Prostate gland (tissue), 2 donors: ENCODE measurements around the gene CSNK1A1L. TPM values are rescaled to one million over a fixed set of nuclear protein-coding genes. Genes with fewer than 3 reads are reported as not detected.

Experiments used
- DNase-seq: peaks from one replicate; pipeline ENCODE4 v3.0.0-alpha.2; 2019; ENCODE audit warnings: low spot score
- H3K27ac ChIP-seq, 2 donors: fragments of 200-600 bp; sonication (generic); 2 replicates each; pipeline ENCODE4 v1.5.1; 2017 to 2019
- H3K27me3 ChIP-seq: fragments of 200-600 bp; sonication (generic); replicated peaks from 2 replicates; pipeline ENCODE4 v1.5.1; 2019; ENCODE audit not compliant: insufficient read depth
- H3K36me3 ChIP-seq, 2 donors: fragments of 200-600 bp; sonication (generic); 1 replicate in 1 of 2; 2 replicates in 1 of 2; pipeline versions ENCODE4 v1.5.1 to v1.8.1; 2017 to 2019
- H3K4me1 ChIP-seq: fragments of 200-600 bp; sonication (generic); replicated peaks from 2 replicates; pipeline ENCODE4 v1.5.1; 2019
- H3K4me3 ChIP-seq, 2 donors: fragments of 200-600 bp; sonication (generic); 2 replicates each; pipeline ENCODE4 v1.5.1; 2017 to 2019
- H3K9me3 ChIP-seq: fragments of 200-600 bp; sonication (generic); 2 replicates; pipeline ENCODE4 v1.5.1; 2017
- POLR2A ChIP-seq: fragments of 450-650 bp; IDR thresholded peaks from one replicate; pipeline ENCODE4 v1.6.1; 2016; ENCODE audit warnings: antibody characterized with exemption, mild to moderate bottlenecking
- POLR2AphosphoS5 ChIP-seq: sonication (generic); formaldehyde crosslinking; IDR thresholded peaks from one replicate; pipeline ENCODE4 v1.6.1; 2017; ENCODE audit warnings: antibody characterized with exemption
- WGBS: methylation state at CpG from one replicate; pipeline ENCODE4 v1.1.5; 2018; 5-methylcytosine and 5-hydroxymethylcytosine counted together
- intact Hi-C: fragments of 100-400 bp; cut with DNase I; formaldehyde crosslinking; loops from one replicate; pipeline ENCODE4 v1.14.2; 2022
- total RNA-seq, 2 donors: library from RNA; depleted of rRNA; stranded (reverse); fragments of >200 nt; gene quantifications; one replicate each; pipeline ENCODE4 v1.1.0, GENCODE V29; 2016
- TF ChIP-seq, protein P1 (sequence below), 4 experiments: fragments of 200-600 bp in 2 of 4; fragments of 450-650 bp in 2 of 4; sonication (generic) in 2 of 4; IDR thresholded peaks; 1 replicate in 3 of 4; 2 replicates in 1 of 4; pipeline ENCODE4 v1.5.1; 2016 to 2019; ENCODE audit warnings: antibody characterized with exemption in 4 of 4, mild to moderate bottlenecking in 2 of 4, moderate library complexity in 2 of 4

Gene CSNK1A1L
- total RNA-seq, 2 donors from 2014 or later, result 1.6 TPM; not detected in 1

DNA sequence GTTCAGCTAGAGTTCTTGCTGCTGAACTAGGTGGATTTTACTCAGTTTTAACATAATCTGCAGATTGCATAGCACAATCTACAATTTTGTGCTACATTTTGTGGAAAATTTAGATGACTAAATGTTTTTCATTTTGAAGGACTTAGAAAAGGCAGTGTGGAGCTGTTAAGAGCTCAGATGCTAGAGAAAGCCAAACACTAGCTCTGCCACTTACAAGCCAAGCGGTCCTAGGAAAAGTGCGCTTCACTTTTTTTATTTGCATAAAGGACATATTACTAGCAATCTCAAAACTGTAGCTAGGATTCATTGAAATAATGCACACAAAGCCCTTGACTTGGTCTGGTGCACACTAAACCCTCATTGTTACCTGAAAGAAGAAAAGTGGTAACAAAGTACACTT, 8.1 kb upstream of the CSNK1A1L start:
- no peak overlapping the region for H3K27ac ChIP-seq
- H3K4me3 ChIP-seq, result no peak overlapping the region
- no peaks in the 10 kb centered on the region for H3K27me3 ChIP-seq
- TF ChIP-seq, protein P1, sequence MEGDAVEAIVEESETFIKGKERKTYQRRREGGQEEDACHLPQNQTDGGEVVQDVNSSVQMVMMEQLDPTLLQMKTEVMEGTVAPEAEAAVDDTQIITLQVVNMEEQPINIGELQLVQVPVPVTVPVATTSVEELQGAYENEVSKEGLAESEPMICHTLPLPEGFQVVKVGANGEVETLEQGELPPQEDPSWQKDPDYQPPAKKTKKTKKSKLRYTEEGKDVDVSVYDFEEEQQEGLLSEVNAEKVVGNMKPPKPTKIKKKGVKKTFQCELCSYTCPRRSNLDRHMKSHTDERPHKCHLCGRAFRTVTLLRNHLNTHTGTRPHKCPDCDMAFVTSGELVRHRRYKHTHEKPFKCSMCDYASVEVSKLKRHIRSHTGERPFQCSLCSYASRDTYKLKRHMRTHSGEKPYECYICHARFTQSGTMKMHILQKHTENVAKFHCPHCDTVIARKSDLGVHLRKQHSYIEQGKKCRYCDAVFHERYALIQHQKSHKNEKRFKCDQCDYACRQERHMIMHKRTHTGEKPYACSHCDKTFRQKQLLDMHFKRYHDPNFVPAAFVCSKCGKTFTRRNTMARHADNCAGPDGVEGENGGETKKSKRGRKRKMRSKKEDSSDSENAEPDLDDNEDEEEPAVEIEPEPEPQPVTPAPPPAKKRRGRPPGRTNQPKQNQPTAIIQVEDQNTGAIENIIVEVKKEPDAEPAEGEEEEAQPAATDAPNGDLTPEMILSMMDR (IDR thresholded peaks at IDR 0.05), result no peak
- TF ChIP-seq POLR2A (no peak), POLR2AphosphoS5 (no peak)
- intact Hi-C loops, result no loop called here
- H3K4me1 ChIP-seq, result no peaks in the 10 kb centered on the region
- H3K36me3 ChIP-seq, result no peaks in the 10 kb centered on the region
- WGBS, result 94% methylated on average over 2 of the region's 2 CpGs
- no peaks in the 10 kb centered on the region for H3K9me3 ChIP-seq
- no peak for DNase-seq

GRCh38 chr13:37109051-37109678, 3.7 kb upstream of the CSNK1A1L start:
- intact Hi-C loops, result loop anchor here (2.0 kb wide), 1 partner anchor 494 kb away; no protein-coding TSS in a partner anchor
- DNase-seq, result no peak
- no peaks in the 10 kb centered on the region for H3K36me3 ChIP-seq
- H3K27me3 ChIP-seq, result no peaks in the 10 kb centered on the region
- no peak overlapping the region for H3K4me3 ChIP-seq
- no peak overlapping the region for H3K27ac ChIP-seq
- H3K9me3 ChIP-seq, result no peaks in the 10 kb centered on the region
- TF ChIP-seq, protein P1 (IDR thresholded peaks at IDR 0.05), result peak in 3 of 4 experiments; percentile 47 to 66 (median 49)
- TF ChIP-seq POLR2A, result no peak
- H3K4me1 ChIP-seq, result no peaks in the 10 kb centered on the region
- WGBS, result 7% methylated on average over 1 of the region's 1 CpG

DNA sequence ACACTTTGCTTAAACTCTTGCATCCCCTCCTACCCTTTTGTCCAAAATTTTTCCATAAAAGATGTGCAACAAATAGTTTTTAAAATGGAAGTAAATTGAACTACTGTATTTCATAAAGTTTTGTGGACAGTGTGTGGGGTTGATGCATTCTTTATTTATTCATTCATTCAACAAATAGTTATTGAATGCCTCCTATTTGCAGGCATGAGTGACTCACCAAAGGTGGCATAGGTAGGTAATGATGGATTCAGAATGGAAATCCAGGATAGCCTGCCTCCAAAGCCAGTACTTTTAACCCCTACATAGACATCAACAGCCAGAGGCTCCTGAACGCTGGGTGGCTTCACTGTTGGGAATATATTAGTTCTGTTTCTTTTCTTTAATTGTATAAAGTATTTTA, 2.4 kb upstream of the CSNK1A1L start:
- no peak overlapping the region for H3K4me3 ChIP-seq
- intact Hi-C loops, result loop anchor here (2.0 kb wide), 1 partner anchor 495 kb away; no protein-coding TSS in a partner anchor
- no peaks in the 10 kb centered on the region for H3K36me3 ChIP-seq
- no peak overlapping the region for H3K27ac ChIP-seq
- H3K4me1 ChIP-seq, result no peaks in the 10 kb centered on the region
- TF ChIP-seq, protein P1 (IDR thresholded peaks at IDR 0.05), result no peak
- TF ChIP-seq POLR2AphosphoS5 (no peak), POLR2A (no peak)
- no peaks in the 10 kb centered on the region for H3K9me3 ChIP-seq
- DNase-seq, result no peak
- H3K27me3 ChIP-seq, result no peaks in the 10 kb centered on the region
- WGBS, result 88% methylated on average over 1 of the region's 1 CpG

- Histone ChIP-seq H3K9me3 (no peaks in the 10 kb centered on the region), H3K36me3 (no peaks in the 10 kb centered on the region), H3K4me3 (no peak overlapping the region), H3K27me3 (no peaks in the 10 kb centered on the region), H3K4me1 (no peaks in the 10 kb centered on the region), H3K27ac (no peak overlapping the region)
- no peak for DNase-seq
- TF ChIP-seq POLR2AphosphoS5 (no peak), POLR2A (no peak)
- TF ChIP-seq, protein P1 (IDR thresholded peaks at IDR 0.05), result no peak
- intact Hi-C loops, result no loop called here
- WGBS, result 76% methylated on average over 4 of the region's 4 CpGs
Measured at GRCh38 chr13:37107456-37107855, 2.0 kb upstream of the CSNK1A1L start.

DNA sequence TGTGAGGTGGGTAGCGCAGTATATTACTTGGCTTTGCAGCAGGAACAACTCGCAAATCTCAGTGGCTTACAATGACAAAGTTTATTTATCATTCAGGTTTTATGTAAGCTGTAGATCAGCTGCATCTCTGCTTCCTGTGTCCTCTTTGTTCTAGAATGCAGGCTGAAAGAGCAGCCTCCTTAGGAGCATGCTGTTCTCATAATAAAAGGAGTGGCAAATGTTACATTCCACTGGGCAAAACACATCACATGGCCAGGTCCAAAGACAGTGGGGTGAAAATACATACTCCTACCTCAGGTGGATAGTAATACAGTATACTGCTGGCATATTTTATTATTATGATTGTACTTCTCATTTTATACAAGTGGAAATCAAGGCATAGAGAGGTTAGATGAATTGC, 1.2 kb upstream of the CSNK1A1L start:
- TF ChIP-seq, protein P1 (IDR thresholded peaks at IDR 0.05), result no peak
- TF ChIP-seq POLR2A (no peak), POLR2AphosphoS5 (peak; percentile 47)
- Histone ChIP-seq H3K4me3 (no peak overlapping the region), H3K27me3 (no peaks in the 10 kb centered on the region), H3K27ac (no peak overlapping the region), H3K4me1 (no peaks in the 10 kb centered on the region), H3K36me3 (no peaks in the 10 kb centered on the region), H3K9me3 (no peaks in the 10 kb centered on the region)
- 9% methylated on average over 2 of the region's 2 CpGs for WGBS
- DNase-seq, result no peak
- intact Hi-C loops, result no loop called here
